Transverse colon (tissue), 4 donors: ENCODE data around the gene DNAJC24. TPM values are rescaled to one million over a fixed set of nuclear protein-coding genes. Genes with fewer than 3 reads are reported as not detected.

Experiments
- DNase-seq: peaks from one replicate; pipeline ENCODE4 v3.0.0-alpha.2; 2019
- H3K27ac ChIP-seq, 4 donors: fragments of 200-600 bp; sonication (generic); 2 replicates each; pipeline ENCODE4 v1.5.1; 2016 to 2018; ENCODE audit warnings: inconsistent platforms in 4 of 4
- H3K27me3 ChIP-seq: fragments of 200-600 bp; sonication (generic); 2 replicates; pipeline ENCODE4 v1.5.1; 2017; ENCODE audit warnings: inconsistent platforms
- H3K36me3 ChIP-seq, 4 donors: fragments of 200-600 bp; sonication (generic); 2 replicates each; pipeline ENCODE4 v1.5.1; 2017 to 2019; ENCODE audit warnings: inconsistent platforms in 4 of 4
- H3K4me1 ChIP-seq, 4 donors: fragments of 200-600 bp; sonication (generic); 2 replicates each; pipeline ENCODE4 v1.5.1; 2017 to 2020; ENCODE audit warnings: inconsistent platforms in 4 of 4
- H3K4me3 ChIP-seq, 4 donors: fragments of 200-600 bp; sonication (generic); 1 replicate in 1 of 4; 2 replicates in 3 of 4; pipeline versions ENCODE4 v1.5.1 to v1.6.1; 2017 to 2019; ENCODE audit warnings: inconsistent platforms in 4 of 4
- H3K9me3 ChIP-seq, 2 donors: fragments of 200-600 bp; sonication (generic); 2 replicates each; pipeline ENCODE4 v1.5.1; 2017 to 2019; ENCODE audit warnings: inconsistent platforms in 2 of 2
- EP300 ChIP-seq: sonication (generic); formaldehyde crosslinking; IDR thresholded peaks from one replicate; pipeline ENCODE4 v1.6.1; 2017; ENCODE audit warnings: antibody characterized with exemption, low read depth
- POLR2A ChIP-seq: fragments of 450-650 bp; IDR thresholded peaks from one replicate; pipeline ENCODE4 v1.6.1; 2016; ENCODE audit warnings: antibody characterized with exemption, mild to moderate bottlenecking, moderate library complexity
- POLR2AphosphoS5 ChIP-seq, 3 donors: sonication (generic); formaldehyde crosslinking; IDR thresholded peaks; one replicate each; pipeline ENCODE4 v1.6.1; 2016; ENCODE audit warnings: antibody characterized with exemption in 3 of 3
- WGBS, 2 donors: methylation state at CpG; one replicate each; pipeline ENCODE4 v1.1.5; 2018; ENCODE audit warnings: low coverage in 1 of 2; 5-methylcytosine and 5-hydroxymethylcytosine counted together
- in situ Hi-C, 4 donors: fragments of 200-750 bp; cut with MboI; loops; one replicate each; pipeline versions ENCODE4 v1.15.0 to v1.15.1; 2017; ENCODE audit warnings: low sequenced_read_pairs in 3 of 4, low pct_ligation_motif_present in 1 of 4, low pct_unique_long_range_greater_than_20kb in 1 of 4
- intact Hi-C: fragments of 100-400 bp; cut with DNase I; formaldehyde crosslinking; loops from one replicate; pipeline ENCODE4 v1.15.1; 2023; ENCODE audit warnings: low total_unique reads
- total RNA-seq, 4 donors: library from RNA; depleted of rRNA; stranded (reverse); fragments of >200 nt; gene quantifications; one replicate each; pipeline ENCODE4 v1.1.0, GENCODE V29; 2016
- TF ChIP-seq, protein P1 (sequence below), 5 experiments: fragments of 200-600 bp in 3 of 5; fragments of 450-650 bp in 2 of 5; sonication (generic) in 3 of 5; IDR thresholded peaks; 1 replicate in 2 of 5; 2 replicates in 3 of 5; pipeline ENCODE4 v1.5.1; 2016 to 2017; ENCODE audit warnings: antibody characterized with exemption in 5 of 5, inconsistent platforms in 3 of 5, mild to moderate bottlenecking in 2 of 5, moderate library complexity in 1 of 5

DNAJC24 gene
- total RNA-seq, 4 donors from 2014 or later: 5.6 to 15.3 (median 10.6) TPM

DNA sequence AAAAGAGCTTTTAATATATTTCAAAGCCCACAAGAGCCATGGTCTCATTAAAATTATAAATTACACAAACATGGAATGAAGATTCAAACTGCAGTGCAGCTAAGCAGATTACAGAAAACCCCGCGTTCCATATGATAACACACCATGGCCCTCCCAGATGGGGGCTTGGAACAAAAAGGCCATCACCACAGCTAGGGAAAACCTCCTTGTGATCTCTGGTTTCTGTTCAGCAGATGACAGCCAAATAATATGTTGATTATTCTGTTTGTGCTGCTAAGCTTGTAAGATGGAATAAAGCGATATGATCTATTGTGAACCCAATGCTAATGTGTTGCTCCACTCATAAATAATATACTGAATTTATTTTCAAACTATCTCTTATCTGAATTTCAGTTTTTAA is 111.3 kb downstream of the DNAJC24 start:
- H3K27me3 ChIP-seq: no peaks in the 10 kb centered on the region
- H3K27ac ChIP-seq: no peak overlapping the region
- intact Hi-C loops (no loop called here), in situ Hi-C loops (loop anchor here in 1 of 4 donors (25.0 kb wide), 1 partner anchor 381 kb away; no protein-coding TSS in a partner anchor)
- H3K9me3 ChIP-seq: no peaks in the 10 kb centered on the region
- WGBS, 2 donors: 93 to 100% methylated on average over 3 of the region's 3 CpGs
- no peaks in the 10 kb centered on the region for H3K4me1 ChIP-seq
- H3K4me3 ChIP-seq: no peak overlapping the region
- DNase-seq: no peak
- TF ChIP-seq POLR2AphosphoS5 (IDR thresholded peaks at IDR 0.05) (no peak), EP300 (no peak), POLR2A (no peak)
- TF ChIP-seq, protein P1, sequence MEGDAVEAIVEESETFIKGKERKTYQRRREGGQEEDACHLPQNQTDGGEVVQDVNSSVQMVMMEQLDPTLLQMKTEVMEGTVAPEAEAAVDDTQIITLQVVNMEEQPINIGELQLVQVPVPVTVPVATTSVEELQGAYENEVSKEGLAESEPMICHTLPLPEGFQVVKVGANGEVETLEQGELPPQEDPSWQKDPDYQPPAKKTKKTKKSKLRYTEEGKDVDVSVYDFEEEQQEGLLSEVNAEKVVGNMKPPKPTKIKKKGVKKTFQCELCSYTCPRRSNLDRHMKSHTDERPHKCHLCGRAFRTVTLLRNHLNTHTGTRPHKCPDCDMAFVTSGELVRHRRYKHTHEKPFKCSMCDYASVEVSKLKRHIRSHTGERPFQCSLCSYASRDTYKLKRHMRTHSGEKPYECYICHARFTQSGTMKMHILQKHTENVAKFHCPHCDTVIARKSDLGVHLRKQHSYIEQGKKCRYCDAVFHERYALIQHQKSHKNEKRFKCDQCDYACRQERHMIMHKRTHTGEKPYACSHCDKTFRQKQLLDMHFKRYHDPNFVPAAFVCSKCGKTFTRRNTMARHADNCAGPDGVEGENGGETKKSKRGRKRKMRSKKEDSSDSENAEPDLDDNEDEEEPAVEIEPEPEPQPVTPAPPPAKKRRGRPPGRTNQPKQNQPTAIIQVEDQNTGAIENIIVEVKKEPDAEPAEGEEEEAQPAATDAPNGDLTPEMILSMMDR (IDR thresholded peaks at IDR 0.05): no peak
- H3K36me3 ChIP-seq: no peaks in the 10 kb centered on the region

Other genes starting within 250 kb of the DNAJC24 start
- under 1 TPM in 1 of 4 donors, not detected in 3; 0.32 TPM for gene DCDC1, start 121 bp upstream of the DNAJC24 start, total RNA-seq
- gene IMMP1L, start 139.8 kb downstream of the DNAJC24 start, total RNA-seq: 10 to 100 TPM in 2 of 4 donors, under 1 TPM in 1, not detected in 1; 0.80 to 46.8 (median 13.8) TPM
- gene ELP4, start 139.9 kb downstream of the DNAJC24 start, total RNA-seq: 10 to 100 TPM; 14.2 to 46.4 (median 23.6) TPM